Caco-2 (cell line): ENCODE results near the gene C1RL. TPM values are rescaled to one million over a fixed set of nuclear protein-coding genes. Genes with fewer than 3 reads are reported as not detected.

Experiments
- BruUV-seq: library from RNA; stranded (reverse); fragments of 400-500 nt; replicated peaks from 2 replicates; lab custom pipeline; 2021; lab: Mats Ljungman, UMichigan
- CTCF ChIA-PET: fragments of 300-600 bp; sonication (Branson Sonifier 250); formaldehyde crosslinking; loops from one replicate; lab custom pipeline; 2022; ENCODE audit warnings: antibody characterized with exemption; lab: Charles Lee
- POLR2A ChIA-PET: fragments of 300-600 bp; sonication (Branson Sonifier 250); formaldehyde crosslinking; loops from one replicate; lab custom pipeline; 2022; ENCODE audit warnings: antibody characterized with exemption; lab: Charles Lee
- DNase-seq, 2 experiments: peaks; one replicate each; pipeline versions ENCODE4 v3.0.0 to v3.0.0-alpha.2; 2020 to 2022
- H3K27me3 ChIP-seq: replicated peaks from 2 replicates; pipeline ENCODE4 v1.6.0; 2011; ENCODE audit warnings: low read length; ENCODE audit not compliant: control insufficient read depth, insufficient read depth
- H3K36me3 ChIP-seq: 2 replicates; pipeline ENCODE4 v1.5.1; 2011; ENCODE audit warnings: low read length; ENCODE audit not compliant: control insufficient read depth, insufficient read depth
- H3K4me1 ChIP-seq: fragments of 250-450 bp; sonication (Bioruptor Pico); 2 replicates; pipeline ENCODE4 v1.5.1; 2020; ENCODE audit warnings: mild to moderate bottlenecking
- H3K4me3 ChIP-seq: 2 replicates; pipeline ENCODE4 v1.5.1; 2011; ENCODE audit warnings: low read depth, mild to moderate bottlenecking, control low read depth, low read length
- H3K9me3 ChIP-seq: fragments of 250-450 bp; sonication (Bioruptor Pico); 2 replicates; pipeline ENCODE4 v1.5.1; 2020; ENCODE audit warnings: mild to moderate bottlenecking, moderate library complexity
- H3K27ac Mint-ChIP-seq: one replicate; pipeline ENCODE4 v1.8.0; 2022; ENCODE audit warnings: mixed read lengths; ENCODE audit not compliant: unreplicated experiment
- H3K27me3 Mint-ChIP-seq: one replicate; pipeline ENCODE4 v1.8.0; 2022; ENCODE audit warnings: mixed read lengths; ENCODE audit not compliant: insufficient read depth, unreplicated experiment
- H3K36me3 Mint-ChIP-seq: one replicate; pipeline ENCODE4 v1.8.0; 2022; ENCODE audit warnings: mild to moderate bottlenecking, mixed read lengths; ENCODE audit not compliant: insufficient read depth, unreplicated experiment
- H3K4me1 Mint-ChIP-seq: one replicate; pipeline ENCODE4 v1.8.0; 2022; ENCODE audit warnings: low read depth, mixed read lengths; ENCODE audit not compliant: unreplicated experiment
- H3K4me3 Mint-ChIP-seq: one replicate; pipeline ENCODE4 v1.8.0; 2022; ENCODE audit warnings: mild to moderate bottlenecking, moderate library complexity, mixed read lengths; ENCODE audit not compliant: unreplicated experiment
- H3K9me3 Mint-ChIP-seq: one replicate; pipeline ENCODE4 v1.8.0; 2022; ENCODE audit warnings: mixed read lengths; ENCODE audit not compliant: unreplicated experiment
- CTCF ChIP-seq, 2 experiments: fragments of 200-600 bp in 1 of 2; IDR thresholded peaks; 1 replicate in 1 of 2; 2 replicates in 1 of 2; pipeline versions ENCODE4 v1.5.1 to v1.8.0; 2011 to 2022; ENCODE audit warnings: antibody characterized with exemption in 1 of 2, control low read depth in 1 of 2, inconsistent platforms in 1 of 2, low read depth in 1 of 2, low read length in 1 of 2, mild to moderate bottlenecking in 1 of 2, moderate library complexity in 1 of 2; ENCODE audit not compliant: insufficient read depth in 1 of 2, severe bottlenecking in 1 of 2, unreplicated experiment in 1 of 2
- intact Hi-C: fragments of 100-400 bp; cut with micrococcal nuclease; formaldehyde crosslinking; loops from one replicate; pipeline ENCODE4 v1.10.0; 2022; ENCODE audit not compliant: unreplicated experiment
- total RNA-seq: library from RNA; stranded (reverse); gene quantifications from 2 replicates; pipeline ENCODE4 v1.2.3, GENCODE V29; 2022

Gene C1RL
- total RNA-seq, 1 experiment from 2014 or later, result 40.2 TPM

GRCh38 chr12:7067096-7067495 is 41.9 kb downstream of the C1RL start:
- H3K9me3 ChIP-seq, result no peaks in the 10 kb centered on the region
- TF ChIP-seq CTCF (IDR thresholded peaks at IDR 0.05; ENCODE audit: insufficient read depth in 1 of 2, low read depth in 1 of 2, low read length in 1 of 2, severe bottlenecking in 1 of 2, unreplicated experiment in 1 of 2), result no peak
- ChIA-PET POLR2A (no interaction called here), CTCF (no interaction called here)
- intact Hi-C loops, result no loop called here
- H3K36me3 ChIP-seq, result no peaks in the 10 kb centered on the region
- no peaks in the 10 kb centered on the region for H3K27me3 ChIP-seq
- no TSS peak for BruUV-seq
- Mint-ChIP-seq H3K4me3 (no peak overlapping the region), H3K9me3 (no peaks in the 10 kb centered on the region), H3K4me1 (peaks cover 15% of the 10 kb centered on the region), H3K27me3 (no peaks in the 10 kb centered on the region), H3K36me3 (no peaks in the 10 kb centered on the region), H3K27ac (no peak overlapping the region)
- H3K4me3 ChIP-seq, result no peak overlapping the region
- no peak for DNase-seq
- H3K4me1 ChIP-seq, result peaks cover 8% of the 10 kb centered on the region; the same call in 1 of the 2 replicates

- H3K4me1 Mint-ChIP-seq, result peaks cover 10% of the 10 kb centered on the region
- H3K4me3 Mint-ChIP-seq, result no peak overlapping the region
- ChIA-PET POLR2A (no interaction called here), CTCF (no interaction called here)
- H3K36me3 Mint-ChIP-seq, result no peaks in the 10 kb centered on the region
- no peak overlapping the region for H3K27ac Mint-ChIP-seq
- intact Hi-C loops, result no loop called here
- Histone ChIP-seq H3K36me3 (no peaks in the 10 kb centered on the region), H3K4me1 (peaks cover 6% of the 10 kb centered on the region; the same call in 1 of the 2 replicates), H3K27me3 (no peaks in the 10 kb centered on the region), H3K9me3 (no peaks in the 10 kb centered on the region), H3K4me3 (no peak overlapping the region)
- no peak for TF ChIP-seq CTCF (IDR thresholded peaks at IDR 0.05; ENCODE audit: insufficient read depth in 1 of 2, low read depth in 1 of 2, low read length in 1 of 2, severe bottlenecking in 1 of 2, unreplicated experiment in 1 of 2)
- DNase-seq, result no peak
- no peaks in the 10 kb centered on the region for H3K27me3 Mint-ChIP-seq
- no peaks in the 10 kb centered on the region for H3K9me3 Mint-ChIP-seq
- BruUV-seq, result no TSS peak
These were observed 42.4 kb downstream of the C1RL start for GRCh38 chr12:7066596-7066995.

- H3K4me1 ChIP-seq, result peaks cover 12% of the 10 kb centered on the region
- no TSS peak for BruUV-seq
- no peaks in the 10 kb centered on the region for H3K36me3 Mint-ChIP-seq
- intact Hi-C loops, result no loop called here
- H3K4me3 Mint-ChIP-seq, result no peak overlapping the region
- no peaks in the 10 kb centered on the region for H3K27me3 ChIP-seq
- ChIA-PET CTCF (interaction anchor here (0.6 to 0.7 kb wide), 2 partner anchors 24 to 185 kb away, joined by 3 read pairs; no protein-coding TSS in a partner anchor), POLR2A (no interaction called here)
- TF ChIP-seq CTCF (IDR thresholded peaks at IDR 0.05; ENCODE audit: insufficient read depth in 1 of 2, low read depth in 1 of 2, low read length in 1 of 2, severe bottlenecking in 1 of 2, unreplicated experiment in 1 of 2), result no peak
- H3K27ac Mint-ChIP-seq, result no peak overlapping the region
- H3K9me3 ChIP-seq, result no peaks in the 10 kb centered on the region
- DNase-seq, result no peak
- no peaks in the 10 kb centered on the region for H3K36me3 ChIP-seq
- no peak overlapping the region for H3K4me3 ChIP-seq
- H3K27me3 Mint-ChIP-seq, result no peaks in the 10 kb centered on the region
- no peaks in the 10 kb centered on the region for H3K9me3 Mint-ChIP-seq
- peaks cover 18% of the 10 kb centered on the region for H3K4me1 Mint-ChIP-seq
These were observed 43.9 kb downstream of the C1RL start for GRCh38 chr12:7065073-7065623.
